Measurements from ENCODE around the gene RBSN. TPM values are rescaled to one million over a fixed set of nuclear protein-coding genes. Genes with fewer than 3 reads are reported as not detected.

RBSN gene
- total RNA-seq, 4 donors from 2014 or later: 26.6 to 43.9 (median 34.5) TPM

- H3K36me3 ChIP-seq: peaks cover 0 to 43% (median 0%) of the 10 kb centered on the region in 3 donors
- DNase-seq (ENCODE audit: low spot score in 2 of 2): no peak
- H3K4me1 ChIP-seq: peaks cover 0 to 16% (median 14%) of the 10 kb centered on the region in 4 donors
- H3K27me3 ChIP-seq: no peaks in the 10 kb centered on the region
- 87% methylated on average over 3 of the region's 3 CpGs for WGBS, 2 donors
- no peak overlapping the region for H3K4me3 ChIP-seq
- no peak for TF ChIP-seq POLR2A (IDR thresholded peaks at IDR 0.05)
- TF ChIP-seq CTCF (IDR thresholded peaks at IDR 0.05): no peak
- no peak for TF ChIP-seq EP300 (IDR thresholded peaks at IDR 0.05)
- H3K27ac ChIP-seq: no peak overlapping the region
- no peaks in the 10 kb centered on the region for H3K9me3 ChIP-seq
Measured at GRCh38 chr3:15060029-15060428, 38.9 kb downstream of the RBSN start.

- Histone ChIP-seq H3K9me3 (no peaks in the 10 kb centered on the region), H3K4me3 (no peak overlapping the region), H3K4me1 (no peaks in the 10 kb centered on the region), H3K27ac (no peak overlapping the region), H3K27me3 (no peaks in the 10 kb centered on the region), H3K36me3 (peaks cover 0 to 68% (median 5%) of the 10 kb centered on the region in 3 donors)
- 93 to 96% methylated on average over 19 of the region's 19 CpGs for WGBS, 2 donors
- TF ChIP-seq CTCF (IDR thresholded peaks at IDR 0.05): no peak
- no peak for TF ChIP-seq POLR2A (IDR thresholded peaks at IDR 0.05)
- no peak for TF ChIP-seq EP300 (IDR thresholded peaks at IDR 0.05)
- DNase-seq (ENCODE audit: low spot score in 2 of 2): no peak
Measured at GRCh38 chr3:15056676-15057404, 42.1 kb downstream of the RBSN start.

- no peaks in the 10 kb centered on the region for H3K4me1 ChIP-seq
- no peak for DNase-seq (ENCODE audit: low spot score in 2 of 2)
- H3K27me3 ChIP-seq: no peaks in the 10 kb centered on the region
- no peak overlapping the region for H3K4me3 ChIP-seq
- no peak overlapping the region for H3K27ac ChIP-seq
- TF ChIP-seq CTCF (IDR thresholded peaks at IDR 0.05) (no peak), EP300 (IDR thresholded peaks at IDR 0.05) (no peak)
- peaks cover 0 to 83% (median 5%) of the 10 kb centered on the region in 3 donors for H3K36me3 ChIP-seq
- 90 to 95% methylated on average over 8 of the region's 8 CpGs for WGBS, 2 donors
- H3K9me3 ChIP-seq: no peaks in the 10 kb centered on the region
Measured at GRCh38 chr3:15055019-15055557, 43.9 kb downstream of the RBSN start.

GRCh38 chr3:15053541-15053940 is 45.4 kb downstream of the RBSN start:
- DNase-seq (ENCODE audit: low spot score in 2 of 2): no peak
- no peaks in the 10 kb centered on the region for H3K9me3 ChIP-seq
- 96 to 97% methylated on average over 4 of the region's 4 CpGs for WGBS, 2 donors
- H3K36me3 ChIP-seq: peaks cover 3 to 87% (median 9%) of the 10 kb centered on the region in 3 donors
- no peak overlapping the region for H3K4me3 ChIP-seq
- no peak overlapping the region for H3K27ac ChIP-seq
- no peak for TF ChIP-seq POLR2A (IDR thresholded peaks at IDR 0.05)
- TF ChIP-seq CTCF (IDR thresholded peaks at IDR 0.05): no peak
- no peak for TF ChIP-seq EP300 (IDR thresholded peaks at IDR 0.05)
- H3K27me3 ChIP-seq: no peaks in the 10 kb centered on the region
- no peaks in the 10 kb centered on the region for H3K4me1 ChIP-seq

Data from tibial nerve (tissue), 4 donors.